GM20000 (cell line): ENCODE data around the gene SLC2A4.

ENCODE experiments used
- DNase-seq: peaks from one replicate; pipeline ENCODE4 v3.0.0; 2012; ENCODE audit warnings: low spot score
- TF ChIP-seq, protein P1 (sequence below): IDR thresholded peaks from 2 replicates; pipeline ENCODE4 v1.5.1; 2012; ENCODE audit warnings: mild to moderate bottlenecking, control low read depth; ENCODE audit errors: extremely low read depth, missing control alignments

Gene SLC2A4

DNA sequence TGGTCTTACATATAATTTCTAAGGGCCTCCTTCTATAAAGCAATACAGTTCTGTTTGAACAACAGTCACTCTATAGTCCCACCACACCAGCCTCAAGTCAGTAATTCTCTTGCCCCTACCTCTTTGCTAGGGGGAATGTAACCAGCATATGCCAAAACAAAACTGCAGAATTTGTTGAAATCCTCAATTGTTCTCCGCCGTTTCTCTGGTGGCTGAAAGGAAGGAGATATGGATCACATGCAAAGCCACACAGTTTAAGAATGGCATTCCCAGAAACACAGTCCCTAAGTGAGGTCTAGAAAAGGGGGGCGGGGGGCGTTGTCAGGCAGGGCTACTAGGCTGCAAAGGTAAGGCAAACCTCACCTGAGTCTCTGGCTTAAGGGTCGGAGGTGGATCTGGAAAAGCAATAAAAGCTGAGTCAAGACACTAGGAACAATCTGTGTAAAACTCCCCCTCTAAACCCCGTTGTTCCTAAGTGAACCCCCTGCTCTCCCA is 44.2 kb upstream of the SLC2A4 start:
- DNase-seq: no peak
- TF ChIP-seq, protein P1, sequence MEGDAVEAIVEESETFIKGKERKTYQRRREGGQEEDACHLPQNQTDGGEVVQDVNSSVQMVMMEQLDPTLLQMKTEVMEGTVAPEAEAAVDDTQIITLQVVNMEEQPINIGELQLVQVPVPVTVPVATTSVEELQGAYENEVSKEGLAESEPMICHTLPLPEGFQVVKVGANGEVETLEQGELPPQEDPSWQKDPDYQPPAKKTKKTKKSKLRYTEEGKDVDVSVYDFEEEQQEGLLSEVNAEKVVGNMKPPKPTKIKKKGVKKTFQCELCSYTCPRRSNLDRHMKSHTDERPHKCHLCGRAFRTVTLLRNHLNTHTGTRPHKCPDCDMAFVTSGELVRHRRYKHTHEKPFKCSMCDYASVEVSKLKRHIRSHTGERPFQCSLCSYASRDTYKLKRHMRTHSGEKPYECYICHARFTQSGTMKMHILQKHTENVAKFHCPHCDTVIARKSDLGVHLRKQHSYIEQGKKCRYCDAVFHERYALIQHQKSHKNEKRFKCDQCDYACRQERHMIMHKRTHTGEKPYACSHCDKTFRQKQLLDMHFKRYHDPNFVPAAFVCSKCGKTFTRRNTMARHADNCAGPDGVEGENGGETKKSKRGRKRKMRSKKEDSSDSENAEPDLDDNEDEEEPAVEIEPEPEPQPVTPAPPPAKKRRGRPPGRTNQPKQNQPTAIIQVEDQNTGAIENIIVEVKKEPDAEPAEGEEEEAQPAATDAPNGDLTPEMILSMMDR: no peak

DNA sequence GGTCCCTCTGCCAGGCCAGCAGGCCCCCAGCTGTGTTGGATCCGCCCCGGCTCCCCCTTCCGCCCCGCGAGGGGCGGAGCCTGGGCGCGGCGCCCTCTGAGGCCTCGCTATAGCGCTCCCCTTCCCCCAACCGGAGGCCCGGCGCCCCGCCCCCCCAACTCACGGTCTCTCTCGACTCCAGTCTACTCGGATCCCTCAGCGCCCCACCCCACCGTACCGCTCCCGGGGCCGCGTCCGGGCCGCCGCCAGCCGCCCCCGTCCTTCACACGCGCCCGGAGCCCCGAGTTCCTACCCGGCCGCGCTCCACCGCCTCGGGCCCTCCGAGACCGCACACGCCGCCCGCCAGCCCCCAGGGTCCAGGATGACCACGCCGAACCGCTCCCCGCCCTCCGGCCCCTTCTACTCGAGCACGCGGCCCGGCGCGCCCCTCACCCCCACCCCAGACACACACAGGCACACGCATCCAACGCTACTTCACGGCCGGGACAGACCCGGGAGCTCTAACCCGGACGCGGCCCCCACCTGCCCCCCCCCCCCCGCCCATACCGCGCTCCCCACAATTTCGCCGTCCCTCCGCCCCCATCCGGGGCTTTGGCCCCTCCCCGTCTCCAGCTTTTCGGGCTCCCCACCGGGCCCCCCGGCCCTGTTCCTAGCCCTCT is 43.6 kb upstream of the SLC2A4 start:
- TF ChIP-seq, protein P1: no peak
- DNase-seq: peak; percentile 89

DNA sequence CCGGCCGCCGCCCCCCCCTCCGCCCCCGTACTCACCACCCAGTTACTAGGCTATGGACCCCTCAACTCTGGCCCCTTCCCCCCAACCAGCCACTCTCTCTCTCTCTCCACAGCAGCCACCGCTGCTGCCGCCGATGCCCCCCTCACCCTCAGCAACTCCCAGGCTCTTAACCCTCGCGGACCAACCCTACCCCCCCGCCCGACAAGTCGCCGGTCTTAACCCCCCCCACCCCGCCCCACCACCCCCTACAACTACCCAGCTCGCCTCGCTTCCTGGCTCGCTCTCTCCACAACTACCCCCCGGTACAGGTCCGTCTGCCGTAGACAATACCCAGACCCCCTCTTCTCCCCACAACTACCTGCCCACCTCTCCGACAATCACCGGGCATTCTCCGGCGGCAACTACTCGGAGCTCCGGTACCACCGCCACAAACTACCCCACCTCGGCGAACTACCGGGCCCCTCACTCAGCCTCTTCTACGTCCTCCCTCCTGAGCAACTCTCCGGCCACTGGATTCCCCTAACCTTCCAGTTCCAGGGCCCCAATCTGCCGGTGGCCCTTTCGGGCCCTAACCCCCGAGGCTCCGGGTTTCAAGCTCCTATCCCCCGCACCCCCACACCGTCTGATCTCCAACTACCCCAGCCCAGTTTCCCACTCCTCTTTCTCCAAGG is 43.0 kb upstream of the SLC2A4 start:
- TF ChIP-seq, protein P1: no peak
- peak; percentile 47 for DNase-seq

DNA sequence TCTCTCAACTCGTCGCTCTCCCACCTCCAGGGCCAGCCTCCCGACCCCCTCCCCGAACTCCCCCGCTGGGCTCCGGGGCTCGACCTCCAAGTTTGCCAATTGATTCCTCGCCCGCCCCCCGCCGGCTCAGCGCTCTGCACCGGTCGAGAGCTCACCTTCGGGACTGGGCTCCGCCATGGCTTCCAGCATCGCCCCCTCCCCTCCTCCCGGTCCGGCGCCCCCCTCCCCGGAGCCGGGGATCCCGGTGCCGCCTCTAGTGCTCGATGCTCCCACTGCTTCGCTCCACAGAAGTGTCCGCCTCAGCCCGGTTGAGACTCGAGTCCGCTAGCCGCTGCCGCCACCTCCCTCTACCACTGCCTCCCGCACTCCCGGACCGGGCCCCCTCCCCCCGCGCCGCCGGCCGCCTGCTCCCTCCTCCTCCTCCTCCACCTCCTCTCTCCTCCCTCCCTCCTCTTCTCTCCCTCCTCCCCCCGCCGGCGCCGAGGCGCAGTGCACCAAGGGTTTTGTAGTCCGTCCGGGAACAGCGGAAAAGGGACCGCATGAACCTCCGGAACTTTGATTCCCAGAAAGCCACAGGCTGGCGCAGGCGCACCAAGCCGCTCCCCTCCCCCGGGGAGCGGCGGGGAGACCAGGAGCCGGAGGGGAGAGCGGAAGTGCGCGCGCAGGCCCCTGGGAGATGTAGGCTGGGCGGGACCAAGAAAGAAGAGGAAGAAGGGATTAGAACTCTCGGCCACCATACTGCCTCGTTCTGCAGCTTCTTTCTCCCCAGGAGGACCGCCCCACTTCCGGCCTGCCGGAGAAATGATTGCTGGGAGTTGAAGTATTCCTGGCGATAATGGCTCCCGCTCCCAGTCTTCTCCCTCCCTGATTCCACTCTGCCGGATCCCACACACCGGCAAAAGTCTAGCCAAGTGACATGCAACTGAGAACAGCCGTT is 42.2 kb upstream of the SLC2A4 start, which contains the start of gene PHF23:
Gene PHF23 (minus strand): TSS at position 367 of the 937 bp plus-strand sequence. CDS start 178 bp downstream, at position 189.
- TF ChIP-seq, protein P1: no peak
- DNase-seq: peak; percentile 98

DNA sequence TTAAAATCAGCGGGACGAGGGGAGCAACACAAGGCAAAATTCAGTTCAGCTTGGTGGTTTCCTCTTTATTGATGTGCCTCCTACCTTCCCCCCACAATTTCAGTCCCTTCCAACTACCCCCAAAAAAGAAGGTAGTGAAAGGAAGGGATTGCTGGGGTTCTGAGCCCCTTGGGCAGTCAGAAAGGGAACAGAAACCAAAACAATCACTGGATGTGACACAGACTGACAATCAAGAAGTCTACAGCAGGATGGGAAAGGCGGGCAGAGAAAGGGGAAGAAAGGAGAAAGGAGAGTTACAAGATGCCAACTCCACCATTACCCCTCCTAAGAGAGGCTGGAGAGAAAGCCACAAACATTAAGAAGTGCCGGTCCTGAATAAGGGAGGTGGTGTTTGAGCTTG is 41.1 kb upstream of the SLC2A4 start:
- TF ChIP-seq, protein P1: no peak
- no peak for DNase-seq

DNA sequence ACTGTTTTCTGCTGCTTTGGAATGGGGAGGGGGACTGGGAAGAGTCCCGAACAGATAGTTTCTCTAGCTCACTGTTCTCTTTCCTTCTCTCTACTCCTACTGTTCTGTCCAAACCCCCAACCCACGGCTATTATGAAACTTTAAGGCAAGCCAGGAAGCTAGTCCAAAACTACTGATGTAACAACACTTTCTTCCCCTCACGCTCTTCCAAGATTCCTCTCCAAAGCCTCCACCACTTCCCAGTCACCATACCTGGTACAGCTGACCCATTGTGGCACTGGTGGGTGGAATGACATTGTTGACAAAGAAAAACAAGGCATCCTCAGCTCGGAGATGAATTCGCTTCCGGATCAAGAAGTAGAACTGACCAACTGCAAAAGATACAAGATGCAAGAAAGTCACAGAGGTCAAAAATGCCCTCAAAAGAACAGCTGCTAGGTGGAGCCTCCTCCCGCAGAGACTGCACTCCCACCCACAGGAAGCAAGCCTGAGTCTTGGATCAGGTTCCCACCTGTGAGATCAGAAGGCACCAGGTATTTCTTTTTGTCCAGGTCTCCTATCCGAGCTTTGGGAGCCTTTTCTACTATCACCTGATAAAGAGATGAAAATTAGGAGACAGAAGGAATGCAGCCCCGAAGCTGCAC is 40.3 kb upstream of the SLC2A4 start:
- TF ChIP-seq, protein P1: no peak

More for the DNA sequence above, 40.3 kb upstream of the SLC2A4 start:
- DNase-seq: no peak
